Neuronal stem cell (in vitro differentiated cells): Measurements from ENCODE around the gene GPS2.

Experiments used
- DNase-seq: peaks from one replicate; pipeline ENCODE4 v3.0.0-alpha.2; 2013; ENCODE audit warnings: low spot score
- H2AFZ ChIP-seq: one replicate; pipeline ENCODE4 v1.6.1; 2013; ENCODE audit warnings: mild to moderate bottlenecking, low read length, inconsistent platforms
- H2AK5ac ChIP-seq: 2 replicates; pipeline ENCODE4 v1.6.1; 2013; ENCODE audit warnings: low read depth, mild to moderate bottlenecking, inconsistent platforms, low read length, moderate library complexity, mixed read lengths
- H2BK120ac ChIP-seq: 2 replicates; pipeline ENCODE4 v1.6.1; 2013; ENCODE audit warnings: low read depth, mild to moderate bottlenecking, inconsistent platforms, low read length, moderate library complexity, mixed read lengths
- H2BK12ac ChIP-seq: one replicate; pipeline ENCODE4 v1.6.1; 2013; ENCODE audit warnings: low read length, inconsistent platforms
- H2BK15ac ChIP-seq: 2 replicates; pipeline ENCODE4 v1.6.1; 2013; ENCODE audit warnings: mild to moderate bottlenecking, low read length, inconsistent platforms, mixed read lengths
- H2BK5ac ChIP-seq: one replicate; pipeline ENCODE4 v1.6.1; 2013; ENCODE audit warnings: inconsistent platforms, mild to moderate bottlenecking, low read length, moderate library complexity
- H3K14ac ChIP-seq: one replicate; pipeline ENCODE4 v1.6.1; 2013; ENCODE audit warnings: low read length, inconsistent platforms
- H3K18ac ChIP-seq: 2 replicates; pipeline ENCODE4 v1.6.1; 2013; ENCODE audit warnings: low read length, inconsistent platforms
- H3K23ac ChIP-seq: 2 replicates; pipeline ENCODE4 v1.6.1; 2013; ENCODE audit warnings: low read depth, mild to moderate bottlenecking, mixed read lengths, low read length, inconsistent platforms; ENCODE audit not compliant: poor library complexity
- H3K27ac ChIP-seq: replicated peaks from 3 replicates; pipeline ENCODE4 v1.5.1; 2013; ENCODE audit warnings: low read length, inconsistent platforms
- H3K27me3 ChIP-seq, 3 experiments: 2 replicates each; pipeline ENCODE4 v1.6.1; 2013; ENCODE audit warnings: low read length in 3 of 3, mild to moderate bottlenecking in 2 of 3, inconsistent platforms in 1 of 3, low read depth in 1 of 3, mixed read lengths in 1 of 3, moderate library complexity in 1 of 3; ENCODE audit not compliant: control insufficient read depth in 3 of 3, insufficient read depth in 3 of 3
- H3K36me3 ChIP-seq, 2 donors: replicated peaks in 1 of 2; 2 replicates each; pipeline ENCODE4 v1.6.1; 2013; ENCODE audit warnings: low read length in 2 of 2; ENCODE audit not compliant: control insufficient read depth in 2 of 2, insufficient read depth in 2 of 2
- H3K4ac ChIP-seq: 2 replicates; pipeline ENCODE4 v1.6.1; 2013; ENCODE audit warnings: inconsistent platforms, mild to moderate bottlenecking, low read length, moderate library complexity
- H3K4me1 ChIP-seq, 2 donors: 1 replicate in 1 of 2; 2 replicates in 1 of 2; pipeline ENCODE4 v1.6.1; 2013; ENCODE audit warnings: low read length in 2 of 2, low read depth in 1 of 2; ENCODE audit not compliant: control insufficient read depth in 2 of 2, insufficient read depth in 1 of 2
- H3K4me2 ChIP-seq: one replicate; pipeline ENCODE4 v1.6.1; 2013; ENCODE audit warnings: mild to moderate bottlenecking, low read length, inconsistent platforms; ENCODE audit not compliant: insufficient read depth, poor library complexity, severe bottlenecking
- H3K4me3 ChIP-seq, 2 donors: 2 replicates each; pipeline ENCODE4 v1.5.1; 2013; ENCODE audit warnings: low read length in 2 of 2, mild to moderate bottlenecking in 2 of 2, inconsistent platforms in 1 of 2, moderate library complexity in 1 of 2
- H3K79me1 ChIP-seq: one replicate; pipeline ENCODE4 v1.6.1; 2013; ENCODE audit warnings: low read depth, mild to moderate bottlenecking, inconsistent platforms, low read length, moderate library complexity
- H3K9ac ChIP-seq: one replicate; pipeline ENCODE4 v1.6.1; 2013; ENCODE audit warnings: mild to moderate bottlenecking, low read depth, low read length, inconsistent platforms; ENCODE audit not compliant: poor library complexity
- H3K9me3 ChIP-seq, 2 donors: replicated peaks in 1 of 2; 2 replicates each; pipeline versions ENCODE3 to v1.6.1; 2013; ENCODE audit warnings: low read length in 2 of 2, mild to moderate bottlenecking in 2 of 2, inconsistent platforms in 1 of 2, low read depth in 1 of 2, mixed read lengths in 1 of 2, moderate library complexity in 1 of 2; ENCODE audit not compliant: control insufficient read depth in 2 of 2, insufficient read depth in 1 of 2
- H4K8ac ChIP-seq: one replicate; pipeline ENCODE4 v1.6.1; 2013; ENCODE audit warnings: low read depth, mild to moderate bottlenecking, inconsistent platforms, low read length, moderate library complexity
- H4K91ac ChIP-seq: one replicate; pipeline ENCODE4 v1.6.1; 2013; ENCODE audit warnings: low read length, low read depth, mild to moderate bottlenecking, inconsistent platforms; ENCODE audit not compliant: poor library complexity
- WGBS, 2 donors: extraction: QIAGEN DNeasy Blood & Tissue Kit; methylation state at CpG; one replicate each; pipeline ENCODE4 v1.1.7; 2013; ENCODE audit warnings: missing lambda C conversion rate in 2 of 2, mixed read lengths in 1 of 2; ENCODE audit not compliant: insufficient read length in 2 of 2, insufficient replicate concordance in 1 of 2; ENCODE audit errors: extremely low coverage in 2 of 2; 5-methylcytosine and 5-hydroxymethylcytosine counted together

Gene GPS2

DNA sequence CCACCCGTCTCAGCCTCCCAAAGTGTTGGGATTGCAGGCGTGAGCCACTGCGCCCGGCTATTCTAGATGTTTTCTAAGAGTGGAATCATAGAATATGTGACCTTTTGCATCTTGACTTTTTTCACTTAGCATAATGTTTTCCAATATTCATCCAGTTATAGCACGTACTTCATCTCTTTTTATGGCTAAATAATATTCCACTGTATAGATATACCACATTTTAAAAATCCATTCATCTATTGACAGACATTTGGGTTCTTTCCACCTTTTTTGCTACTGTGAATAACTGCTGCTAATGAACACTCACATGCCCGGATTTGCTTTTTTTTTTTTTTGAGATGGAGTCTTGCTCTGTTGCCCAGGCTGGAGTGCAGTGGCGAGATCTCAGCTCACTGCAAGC, 11.0 kb downstream of the GPS2 start:
- no peak for DNase-seq
- no peaks in the 10 kb centered on the region for H3K9me3 ChIP-seq
- H4K91ac ChIP-seq, result no peak overlapping the region
- H2AK5ac ChIP-seq, result no peak overlapping the region
- no peak overlapping the region for H3K23ac ChIP-seq
- peaks cover 0 to 3% (median 0%) of the 10 kb centered on the region in 3 experiments for H3K27me3 ChIP-seq
- no CpG with 5 or more reads among the region's 7 CpGs for WGBS, 2 donors
- no peak overlapping the region for H3K9ac ChIP-seq
- H3K4me3 ChIP-seq, result no peak overlapping the region
- no peak overlapping the region for H3K14ac ChIP-seq
- peaks cover 2 to 3% of the 10 kb centered on the region in 2 donors for H3K4me1 ChIP-seq
- no peak overlapping the region for H2BK15ac ChIP-seq
- no peak overlapping the region for H3K4me2 ChIP-seq
- H2AFZ ChIP-seq, result no peak overlapping the region
- no peak overlapping the region for H2BK120ac ChIP-seq
- H3K18ac ChIP-seq, result no peak overlapping the region
- no peak overlapping the region for H3K4ac ChIP-seq
- no peak overlapping the region for H3K27ac ChIP-seq
- no peak overlapping the region for H2BK5ac ChIP-seq
- H3K36me3 ChIP-seq, result peaks cover 0 to under 1% of the 10 kb centered on the region in 2 donors
- no peaks in the 10 kb centered on the region for H3K79me1 ChIP-seq
- no peak overlapping the region for H4K8ac ChIP-seq
- H2BK12ac ChIP-seq, result no peak overlapping the region

DNA sequence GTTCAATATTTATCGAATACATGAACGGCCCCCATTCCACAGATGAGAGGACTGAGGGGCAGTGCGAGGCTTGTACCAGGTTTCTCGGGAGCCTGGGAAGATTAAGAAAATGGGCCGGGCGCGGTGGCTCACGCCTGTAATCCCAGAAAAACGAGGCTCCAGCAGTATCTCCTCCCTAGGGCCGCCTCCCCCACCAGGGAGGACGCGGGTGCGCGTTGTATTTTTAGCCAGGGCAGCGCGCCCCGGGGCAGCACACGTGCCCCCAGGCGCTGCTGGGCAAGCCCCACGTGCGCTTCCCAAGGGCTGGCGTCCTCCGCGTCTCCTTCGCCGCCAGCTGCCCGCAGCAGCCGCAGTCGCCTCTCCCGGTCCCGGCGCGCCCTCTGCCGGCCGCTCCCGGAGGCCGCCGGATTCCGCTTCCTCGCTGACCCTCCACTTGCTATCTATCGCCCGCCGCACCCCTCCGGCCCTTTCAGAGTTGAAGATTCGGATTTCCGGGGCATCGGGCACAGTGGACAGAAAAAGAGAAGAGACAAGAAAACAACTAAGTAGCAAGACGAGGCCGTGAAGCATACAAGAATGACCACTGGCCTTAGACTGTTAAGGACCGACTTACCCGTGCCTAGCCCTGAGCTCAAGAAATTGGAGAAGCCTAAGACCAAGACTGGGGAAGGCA, 18.8 kb downstream of the GPS2 start:
- peaks cover 10 to 51% (median 44%) of the 10 kb centered on the region in 3 experiments for H3K27me3 ChIP-seq

DNA sequence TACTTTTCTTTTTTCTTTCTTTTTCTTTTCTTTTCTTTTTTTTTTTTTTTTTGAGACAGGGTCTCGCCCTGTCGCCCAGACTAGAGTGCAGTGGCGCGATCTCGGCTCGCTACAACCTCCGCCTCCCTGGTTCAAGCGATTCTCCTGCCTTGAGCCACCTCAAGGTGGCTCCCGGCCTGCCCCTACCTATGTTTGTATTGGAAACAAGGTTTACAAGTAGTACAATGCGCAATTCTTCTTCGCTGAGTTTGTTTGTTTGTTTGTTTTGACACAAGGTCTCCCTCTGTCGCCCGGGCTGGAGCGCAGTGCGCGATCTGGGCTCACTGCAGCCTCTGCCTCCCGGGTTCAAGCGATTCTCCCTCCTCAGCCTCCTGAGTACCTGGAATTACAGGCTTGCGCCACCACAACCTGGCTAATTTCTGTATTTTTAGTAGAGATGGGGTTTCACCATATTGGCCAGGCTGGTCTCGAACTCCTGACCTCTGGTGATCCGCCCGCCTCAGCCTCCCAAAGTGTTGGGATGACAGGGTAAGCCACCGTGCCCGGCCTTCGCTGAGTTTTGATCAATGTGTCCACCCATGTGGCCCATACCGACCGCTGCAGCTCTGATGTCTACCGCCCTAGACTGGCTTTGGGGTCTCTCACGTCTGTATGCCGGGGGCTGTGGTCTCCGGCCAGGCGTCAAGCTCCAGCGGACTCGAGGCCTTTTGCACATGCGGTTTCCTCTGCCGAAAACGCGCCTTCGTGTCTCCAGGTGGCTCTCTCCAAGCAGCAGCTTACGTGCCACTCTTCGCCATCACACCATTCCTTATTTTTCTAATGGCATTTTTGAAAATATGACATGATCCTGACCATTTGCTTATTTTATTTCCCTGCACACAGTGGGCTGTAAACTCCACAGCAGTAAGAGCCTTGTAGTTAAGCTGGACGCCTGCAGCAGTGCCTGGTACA, 19.7 kb downstream of the GPS2 start:
- WGBS, 2 donors, result no CpG with 5 or more reads among the region's 42 CpGs
- no peak overlapping the region for H3K14ac ChIP-seq
- H3K23ac ChIP-seq, result peak overlapping the region; percentile 89
- H4K8ac ChIP-seq, result no peak overlapping the region
- H3K9me3 ChIP-seq, result peaks cover 0 to 3% of the 10 kb centered on the region in 2 donors
- H2BK15ac ChIP-seq, result no peak overlapping the region
- no peak overlapping the region for H2AFZ ChIP-seq
- H3K36me3 ChIP-seq, result no peaks in the 10 kb centered on the region
- peak overlapping the region in 1 of 2 donors; percentile 29 for H3K4me3 ChIP-seq
- no peak overlapping the region for H3K4ac ChIP-seq
- H3K4me2 ChIP-seq, result no peak overlapping the region
- H3K18ac ChIP-seq, result no peak overlapping the region
- H2BK12ac ChIP-seq, result no peak overlapping the region
- peaks cover 4% of the 10 kb centered on the region for H3K79me1 ChIP-seq
- H2AK5ac ChIP-seq, result peak overlapping the region; percentile 94
- no peak overlapping the region for H3K27ac ChIP-seq
- H3K9ac ChIP-seq, result no peak overlapping the region
- no peak for DNase-seq
- peaks cover 7 to 22% of the 10 kb centered on the region in 2 donors for H3K4me1 ChIP-seq
- H4K91ac ChIP-seq, result no peak overlapping the region
- H2BK5ac ChIP-seq, result no peak overlapping the region
- peak overlapping the region; percentile 94 for H2BK120ac ChIP-seq
- H3K27me3 ChIP-seq, result peaks cover 10 to 51% (median 44%) of the 10 kb centered on the region in 3 experiments

More for the DNA sequence above, 18.8 kb downstream of the GPS2 start:
- Histone ChIP-seq H3K4ac (no peak overlapping the region), H3K36me3 (no peaks in the 10 kb centered on the region), H2BK15ac (no peak overlapping the region), H4K91ac (no peak overlapping the region), H3K4me1 (peaks cover 7 to 22% of the 10 kb centered on the region in 2 donors), H2AK5ac (no peak overlapping the region), H3K9ac (no peak overlapping the region), H3K4me3 (no peak overlapping the region), H2BK5ac (no peak overlapping the region), H2AFZ (peak overlapping the region; percentile 83), H3K14ac (no peak overlapping the region), H2BK12ac (no peak overlapping the region), H3K79me1 (peaks cover 2% of the 10 kb centered on the region), H3K27ac (no peak overlapping the region), H3K4me2 (no peak overlapping the region), H3K23ac (no peak overlapping the region), H4K8ac (no peak overlapping the region), H3K18ac (no peak overlapping the region), H2BK120ac (no peak overlapping the region), H3K9me3 (peaks cover 0 to 3% of the 10 kb centered on the region in 2 donors)
- WGBS, 2 donors, result no CpG with 5 or more reads among the region's 51 CpGs
- DNase-seq, result peak; percentile 81
